Fibroblast of the aortic adventitia (primary cell): ENCODE results near the gene FAM13C. TPM values are rescaled to one million over a fixed set of nuclear protein-coding genes. Genes with fewer than 3 reads are reported as not detected.

Source experiments
- DNase-seq: peaks from one replicate; pipeline ENCODE4 v3.0.0-alpha.2; 2010; ENCODE audit warnings: low read depth
- H3K4me3 ChIP-seq: 2 replicates; pipeline ENCODE4 v1.5.1; 2011; ENCODE audit warnings: low read depth, mild to moderate bottlenecking, control low read depth, low read length, moderate library complexity
- CTCF ChIP-seq: IDR thresholded peaks from 2 replicates; pipeline ENCODE4 v1.5.1; 2011; ENCODE audit warnings: mild to moderate bottlenecking, low read length, control low read depth, inconsistent platforms; ENCODE audit not compliant: insufficient read depth
- total RNA-seq: library from RNA; depleted of rRNA; stranded (reverse); fragments of >200 nt; gene quantifications from 2 replicates; pipeline ENCODE4 v1.2.3, GENCODE V29; 2012; ENCODE audit warnings: low replicate concordance

The FAM13C gene
- total RNA-seq, 1 donor: 3.3 TPM

- TF ChIP-seq CTCF: no peak
- H3K4me3 ChIP-seq: no peak overlapping the region
- DNase-seq: no peak
Observed at GRCh38 chr10:59279476-59279875, 82.9 kb downstream of the FAM13C start.

- no peak for TF ChIP-seq CTCF
- H3K4me3 ChIP-seq: no peak overlapping the region
- no peak for DNase-seq
Observed at GRCh38 chr10:59276919-59277318, 85.4 kb downstream of the FAM13C start.

- no peak for DNase-seq
- no peak for TF ChIP-seq CTCF
- H3K4me3 ChIP-seq: no peak overlapping the region
Observed at GRCh38 chr10:59276133-59276532, 86.2 kb downstream of the FAM13C start.

GRCh38 chr10:59273445-59273844 is 88.9 kb downstream of the FAM13C start:
- H3K4me3 ChIP-seq: no peak overlapping the region
- TF ChIP-seq CTCF: no peak
- DNase-seq: peak; percentile 8

GRCh38 chr10:59272061-59272460 is 90.3 kb downstream of the FAM13C start:
- no peak for TF ChIP-seq CTCF
- DNase-seq: no peak
- H3K4me3 ChIP-seq: no peak overlapping the region

GRCh38 chr10:59271160-59271559 is 91.2 kb downstream of the FAM13C start:
- no peak for TF ChIP-seq CTCF
- H3K4me3 ChIP-seq: no peak overlapping the region
- no peak for DNase-seq

- H3K4me3 ChIP-seq: no peak overlapping the region
- no peak for DNase-seq
- no peak for TF ChIP-seq CTCF
Observed at GRCh38 chr10:59270492-59270891, 91.9 kb downstream of the FAM13C start.
